DND-41 (cell line): ENCODE results near the gene CRLF2.
A peak's percentile ranks its signal among the peaks of the same experiment; 100 is the strongest.
"Not testable (repeated sequence)": the region's sequence is repeated elsewhere in the genome, so short reads cannot be mapped to it uniquely, and the experiment has no call there.

Experiments
- ATAC-seq: fragments of 200-7000 bp; cut with Tn5 transposase; 3 replicates; pipeline ENCODE4 v1.9.1; 2021; ENCODE audit warnings: low read depth; ENCODE audit not compliant: insufficient read depth
- DNase-seq: peaks from one replicate; pipeline ENCODE4 v3.0.0-alpha.2; 2020
- H2AFZ ChIP-seq: 2 replicates; pipeline ENCODE4 v1.6.0; 2012; ENCODE audit warnings: low read depth, low read length
- H3K27ac ChIP-seq: 2 replicates; pipeline ENCODE4 v1.5.1; 2012; ENCODE audit warnings: low read length, inconsistent platforms
- H3K27me3 ChIP-seq: fragments of 200-600 bp; sonication (generic); 2 replicates; pipeline ENCODE4 v1.6.0; 2012; ENCODE audit warnings: low read length, mild to moderate bottlenecking, inconsistent platforms; ENCODE audit not compliant: insufficient read depth, poor library complexity
- H3K36me3 ChIP-seq: 2 replicates; pipeline ENCODE4 v1.5.1; 2012; ENCODE audit warnings: low read length, inconsistent platforms; ENCODE audit not compliant: insufficient read depth
- H3K4me1 ChIP-seq: 2 replicates; pipeline ENCODE4 v1.5.1; 2012; ENCODE audit warnings: mild to moderate bottlenecking, low read length; ENCODE audit not compliant: insufficient read depth
- H3K4me2 ChIP-seq: 2 replicates; pipeline ENCODE4 v1.6.0; 2012; ENCODE audit warnings: mild to moderate bottlenecking, moderate library complexity, low read length, inconsistent platforms; ENCODE audit not compliant: insufficient read depth
- H3K4me3 ChIP-seq, 2 experiments: fragments of 200-600 bp in 1 of 2; shearing (Covaris generic) in 1 of 2; 2 replicates each; pipeline ENCODE4 v1.5.1; 2012 to 2016; ENCODE audit warnings: inconsistent platforms in 2 of 2, low read length in 2 of 2, mild to moderate bottlenecking in 2 of 2, low read depth in 1 of 2, moderate library complexity in 1 of 2
- H3K79me2 ChIP-seq: 2 replicates; pipeline ENCODE4 v1.6.0; 2012; ENCODE audit warnings: low read length, inconsistent platforms; ENCODE audit not compliant: insufficient read depth
- H3K9ac ChIP-seq: 2 replicates; pipeline ENCODE4 v1.6.0; 2012; ENCODE audit warnings: low read depth, mild to moderate bottlenecking, inconsistent platforms, low read length, moderate library complexity
- H3K9me3 ChIP-seq: 2 replicates; pipeline ENCODE4 v1.5.1; 2012; ENCODE audit warnings: low read length, moderate library complexity, mild to moderate bottlenecking, inconsistent platforms; ENCODE audit not compliant: insufficient read depth, severe bottlenecking
- H4K20me1 ChIP-seq: 2 replicates; pipeline ENCODE4 v1.6.0; 2012; ENCODE audit warnings: low read length; ENCODE audit not compliant: insufficient read depth
- CTCF ChIP-seq: IDR thresholded peaks from 2 replicates; pipeline ENCODE4 v1.5.1; 2012; ENCODE audit warnings: borderline replicate concordance, low read length, moderate library complexity, mild to moderate bottlenecking; ENCODE audit not compliant: poor library complexity, severe bottlenecking; ENCODE audit errors: extremely low read depth
- EZH2 ChIP-seq: IDR thresholded peaks from 3 replicates; pipeline ENCODE4 v1.6.1; 2012; ENCODE audit warnings: borderline replicate concordance, low read depth, mild to moderate bottlenecking, moderate library complexity, low read length, inconsistent platforms; ENCODE audit not compliant: severe bottlenecking

CRLF2 gene

GRCh38 chrX:1178580-1179057 lies 33.8 kb downstream of the CRLF2 start:
- no peaks in the 10 kb centered on the region for H3K9me3 ChIP-seq
- no peak overlapping the region for H3K9ac ChIP-seq
- no peaks in the 10 kb centered on the region for H3K79me2 ChIP-seq
- TF ChIP-seq EZH2 (no peak), CTCF (no peak)
- ATAC-seq (no peak), DNase-seq (no peak)
- H3K27ac ChIP-seq = no peak overlapping the region
- no peaks in the 10 kb centered on the region for H3K4me1 ChIP-seq
- H2AFZ ChIP-seq = no peak overlapping the region; the same call in 1 of the 2 replicates
- H3K27me3 ChIP-seq = no peaks in the 10 kb centered on the region
- H3K36me3 ChIP-seq = no peaks in the 10 kb centered on the region
- H3K4me3 ChIP-seq = no peak overlapping the region
- H4K20me1 ChIP-seq = no peaks in the 10 kb centered on the region
- no peak overlapping the region for H3K4me2 ChIP-seq

- H3K27me3 ChIP-seq, H3K4me3 ChIP-seq, H3K9me3 ChIP-seq, H2AFZ ChIP-seq, H3K79me2 ChIP-seq, H3K4me1 ChIP-seq, H3K9ac ChIP-seq, H3K27ac ChIP-seq, H4K20me1 ChIP-seq, H3K4me2 ChIP-seq, H3K36me3 ChIP-seq, DNase-seq: not testable (repeated sequence)
- ATAC-seq = peak; percentile 47; the same call in 2 of the 3 replicates
These were observed 35.7 kb downstream of the CRLF2 start for GRCh38 chrX:1176531-1177320.

- ATAC-seq, H3K27ac ChIP-seq, H3K79me2 ChIP-seq, H2AFZ ChIP-seq, H3K27me3 ChIP-seq, H3K4me2 ChIP-seq, DNase-seq, H3K4me1 ChIP-seq, H3K36me3 ChIP-seq, H3K9ac ChIP-seq, H4K20me1 ChIP-seq, H3K9me3 ChIP-seq, H3K4me3 ChIP-seq: not testable (repeated sequence)
These were observed 37.6 kb downstream of the CRLF2 start for GRCh38 chrX:1174609-1175545.

GRCh38 chrX:1173435-1173834 lies 39.0 kb downstream of the CRLF2 start:
- H3K79me2 ChIP-seq, H3K27me3 ChIP-seq, ATAC-seq, H3K4me2 ChIP-seq, H4K20me1 ChIP-seq, H3K27ac ChIP-seq, H3K9me3 ChIP-seq, H2AFZ ChIP-seq, H3K9ac ChIP-seq, DNase-seq, H3K36me3 ChIP-seq, H3K4me1 ChIP-seq, H3K4me3 ChIP-seq: not testable (repeated sequence)
